Stomach (tissue), 9 donors: Measurements from ENCODE around the gene PRKCQ. TPM values are rescaled to one million over a fixed set of nuclear protein-coding genes. Genes with fewer than 3 reads are reported as not detected.

Experiments
- DNase-seq, 2 donors: peaks; one replicate each; pipeline versions ENCODE4 v3.0.0 to v3.0.0-alpha.2; 2013 to 2019
- H3K27ac ChIP-seq, 5 donors: fragments of 200-600 bp in 4 of 5; sonication (generic) in 4 of 5; one replicate each; pipeline ENCODE4 v1.5.1; 2013 to 2019; ENCODE audit warnings: mild to moderate bottlenecking in 1 of 5, moderate library complexity in 1 of 5
- H3K27me3 ChIP-seq, 3 donors: fragments of 200-600 bp; sonication (generic); one replicate each; pipeline ENCODE4 v1.5.1; 2017 to 2019; ENCODE audit warnings: mixed run types in 1 of 3
- H3K36me3 ChIP-seq, 4 donors: fragments of 200-600 bp; sonication (generic); 1 replicate in 3 of 4; 2 replicates in 1 of 4; pipeline ENCODE4 v1.5.1; 2016 to 2019
- H3K4me1 ChIP-seq, 4 donors: fragments of 200-600 bp; sonication (generic); one replicate each; pipeline ENCODE4 v1.5.1; 2016 to 2019
- H3K4me3 ChIP-seq, 4 donors: fragments of 200-600 bp; sonication (generic) in 3 of 4; one replicate each; pipeline ENCODE4 v1.5.1; 2016 to 2019; ENCODE audit warnings: mild to moderate bottlenecking in 1 of 4
- H3K9me3 ChIP-seq, 4 donors: fragments of 200-600 bp; sonication (generic); one replicate each; pipeline ENCODE4 v1.5.1; 2016 to 2019
- EP300 ChIP-seq: sonication (generic); formaldehyde crosslinking; IDR thresholded peaks from one replicate; pipeline ENCODE4 v1.6.1; 2017; ENCODE audit warnings: antibody characterized with exemption
- POLR2A ChIP-seq, 4 donors: fragments of 450-650 bp; IDR thresholded peaks; one replicate each; pipeline ENCODE4 v1.6.1; 2016; ENCODE audit warnings: antibody characterized with exemption in 4 of 4, control low read depth in 2 of 4, mild to moderate bottlenecking in 1 of 4, moderate library complexity in 1 of 4
- POLR2AphosphoS5 ChIP-seq, 3 donors: sonication (generic); formaldehyde crosslinking; IDR thresholded peaks; one replicate each; pipeline ENCODE4 v1.6.1; 2016; ENCODE audit warnings: antibody characterized with exemption in 3 of 3
- WGBS, 5 donors: extraction: QIAGEN DNeasy Blood & Tissue Kit in 3 of 5; methylation state at CpG; one replicate each; pipeline versions ENCODE4 v1.1.5 to v1.1.7; 2013 to 2018; 5-methylcytosine and 5-hydroxymethylcytosine counted together
- intact Hi-C: fragments of 100-400 bp; cut with DNase I; formaldehyde crosslinking; loops from one replicate; pipeline ENCODE4 v1.15.1; 2023; ENCODE audit warnings: low total_unique reads
- polyA plus RNA-seq, 3 donors: library from polyadenylated mRNA; stranded (reverse); fragments of 200-250 nt; gene quantifications; one replicate each; pipeline ENCODE4 v1.2.3, GENCODE V29; 2013
- total RNA-seq, 5 donors: library from RNA; depleted of rRNA; stranded (reverse); fragments of >200 nt; gene quantifications; one replicate each; pipeline versions ENCODE4 v1.1.0 to v1.2.3, GENCODE V29; 2014 to 2016
- TF ChIP-seq, protein P1 (sequence below), 7 experiments: fragments of 450-650 bp in 4 of 7; fragments of 200-600 bp in 3 of 7; sonication (generic) in 3 of 7; IDR thresholded peaks; one replicate each; pipeline ENCODE4 v1.5.1; 2016 to 2019; ENCODE audit warnings: antibody characterized with exemption in 7 of 7, control low read depth in 2 of 7, mild to moderate bottlenecking in 1 of 7
- donor health status: healthy with polysubstance abuse.
- donor health status: Bipolar disorder and iron deficiency.
- donor health status: healthy.

The PRKCQ gene
- total and polyA plus RNA-seq, 8 donors, result 0.25 to 5.1 (median 0.63) TPM; not detected in 1

DNA sequence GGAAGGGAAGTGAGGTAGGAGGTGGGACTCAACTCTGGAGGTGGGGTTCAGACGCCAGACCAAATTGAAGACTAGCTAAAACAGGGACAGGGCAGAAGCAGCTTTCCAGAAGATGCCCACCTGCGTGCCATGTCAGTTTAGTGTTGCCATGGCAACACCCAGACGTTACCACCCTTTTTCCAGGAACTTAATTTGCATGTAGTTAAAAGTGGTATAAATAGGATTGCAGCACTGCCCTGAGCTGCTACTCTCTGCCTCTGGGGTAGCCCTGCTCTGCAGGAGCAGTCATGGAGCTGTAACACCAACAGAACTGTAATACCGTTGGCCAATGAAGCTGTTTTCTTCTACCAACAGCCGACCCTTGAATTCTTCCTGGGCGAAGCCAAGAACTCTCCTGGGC is 93.8 kb downstream of the PRKCQ start:
- H3K4me1 ChIP-seq, result no peaks in the 10 kb centered on the region
- WGBS, 5 donors, result 86 to 91% (median 88%) methylated on average over 6 of the region's 6 CpGs
- no peak overlapping the region for H3K4me3 ChIP-seq
- DNase-seq, result no peak
- H3K9me3 ChIP-seq, result no peaks in the 10 kb centered on the region
- no peaks in the 10 kb centered on the region for H3K36me3 ChIP-seq
- H3K27me3 ChIP-seq, result no peaks in the 10 kb centered on the region
- no peak for TF ChIP-seq EP300
- no peak for TF ChIP-seq POLR2AphosphoS5 (IDR thresholded peaks at IDR 0.05)
- TF ChIP-seq POLR2A (IDR thresholded peaks at IDR 0.05), result no peak
- TF ChIP-seq, protein P1, sequence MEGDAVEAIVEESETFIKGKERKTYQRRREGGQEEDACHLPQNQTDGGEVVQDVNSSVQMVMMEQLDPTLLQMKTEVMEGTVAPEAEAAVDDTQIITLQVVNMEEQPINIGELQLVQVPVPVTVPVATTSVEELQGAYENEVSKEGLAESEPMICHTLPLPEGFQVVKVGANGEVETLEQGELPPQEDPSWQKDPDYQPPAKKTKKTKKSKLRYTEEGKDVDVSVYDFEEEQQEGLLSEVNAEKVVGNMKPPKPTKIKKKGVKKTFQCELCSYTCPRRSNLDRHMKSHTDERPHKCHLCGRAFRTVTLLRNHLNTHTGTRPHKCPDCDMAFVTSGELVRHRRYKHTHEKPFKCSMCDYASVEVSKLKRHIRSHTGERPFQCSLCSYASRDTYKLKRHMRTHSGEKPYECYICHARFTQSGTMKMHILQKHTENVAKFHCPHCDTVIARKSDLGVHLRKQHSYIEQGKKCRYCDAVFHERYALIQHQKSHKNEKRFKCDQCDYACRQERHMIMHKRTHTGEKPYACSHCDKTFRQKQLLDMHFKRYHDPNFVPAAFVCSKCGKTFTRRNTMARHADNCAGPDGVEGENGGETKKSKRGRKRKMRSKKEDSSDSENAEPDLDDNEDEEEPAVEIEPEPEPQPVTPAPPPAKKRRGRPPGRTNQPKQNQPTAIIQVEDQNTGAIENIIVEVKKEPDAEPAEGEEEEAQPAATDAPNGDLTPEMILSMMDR (IDR thresholded peaks at IDR 0.05), result no peak
- H3K27ac ChIP-seq, result no peak overlapping the region
- intact Hi-C loops, result no loop called here

DNA sequence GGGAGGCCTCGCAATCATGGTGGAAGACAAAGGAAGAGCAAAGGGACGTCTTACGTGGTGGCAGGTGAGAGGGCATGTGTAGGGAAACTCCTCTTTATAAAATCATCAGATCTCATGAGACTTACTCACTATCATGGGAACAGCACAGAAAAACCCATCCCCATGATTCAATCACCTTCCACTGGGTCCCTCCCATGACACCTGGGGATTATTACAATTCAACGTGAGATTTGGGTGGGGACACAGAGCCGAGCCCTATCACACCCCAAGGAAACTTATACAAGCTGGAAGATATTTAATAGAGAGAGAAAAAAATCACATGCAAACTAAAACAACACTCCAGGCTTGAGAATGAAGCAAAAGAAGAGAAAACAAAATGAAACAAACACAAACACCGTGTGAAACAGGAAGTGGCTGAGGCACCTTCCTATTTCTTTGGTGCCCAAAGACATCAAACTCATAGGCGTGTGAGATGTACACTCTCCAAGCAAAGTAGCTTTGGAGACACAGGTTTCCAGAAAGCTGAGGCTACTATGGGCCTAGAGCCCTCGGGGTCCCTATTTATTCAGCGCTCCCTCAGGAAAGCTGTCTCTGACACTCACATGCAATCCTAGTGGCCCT is 97.2 kb downstream of the PRKCQ start:
- H3K4me1 ChIP-seq, result no peaks in the 10 kb centered on the region
- TF ChIP-seq POLR2A (IDR thresholded peaks at IDR 0.05) (no peak), EP300 (no peak), POLR2AphosphoS5 (IDR thresholded peaks at IDR 0.05) (no peak)
- TF ChIP-seq, protein P1 (IDR thresholded peaks at IDR 0.05), result no peak
- H3K36me3 ChIP-seq, result no peaks in the 10 kb centered on the region
- no peak for DNase-seq
- whole genome bisulfite sequencing, 5 donors, result 86 to 91% (median 91%) methylated on average over 9 of the region's 9 CpGs
- intact Hi-C loops, result no loop called here
- H3K27ac ChIP-seq, result no peak overlapping the region
- H3K27me3 ChIP-seq, result no peaks in the 10 kb centered on the region
- H3K4me3 ChIP-seq, result no peak overlapping the region
- H3K9me3 ChIP-seq, result no peaks in the 10 kb centered on the region

DNA sequence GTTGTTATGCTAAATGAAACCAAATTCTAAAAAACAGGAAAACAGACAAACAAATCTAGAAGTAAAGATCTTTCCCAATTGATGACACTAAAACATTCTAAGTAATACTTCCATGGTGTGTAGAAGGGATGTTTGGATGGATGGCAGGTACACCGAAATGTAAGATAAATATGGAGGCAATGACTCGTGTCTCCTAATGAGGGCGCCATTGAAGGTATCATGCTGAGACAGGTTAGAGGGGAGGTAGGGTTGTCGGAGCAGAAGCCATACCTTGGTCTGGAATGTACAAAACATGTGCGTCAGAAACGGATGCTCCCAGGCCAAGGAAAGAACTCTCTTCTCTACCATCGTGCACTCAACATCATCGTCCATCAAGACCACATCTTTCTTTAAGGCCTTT is 101.4 kb downstream of the PRKCQ start:
- no peaks in the 10 kb centered on the region for H3K27me3 ChIP-seq
- H3K9me3 ChIP-seq, result no peaks in the 10 kb centered on the region
- H3K4me3 ChIP-seq, result no peak overlapping the region
- no peaks in the 10 kb centered on the region for H3K4me1 ChIP-seq
- H3K27ac ChIP-seq, result no peak overlapping the region
- no peak for DNase-seq
- WGBS, 5 donors, result 90 to 98% (median 97%) methylated on average over 8 of the region's 8 CpGs
- intact Hi-C loops, result no loop called here
- H3K36me3 ChIP-seq, result no peaks in the 10 kb centered on the region
- no peak for TF ChIP-seq EP300
- no peak for TF ChIP-seq POLR2A (IDR thresholded peaks at IDR 0.05)
- TF ChIP-seq POLR2AphosphoS5 (IDR thresholded peaks at IDR 0.05), result no peak
- TF ChIP-seq, protein P1 (IDR thresholded peaks at IDR 0.05), result no peak

DNA sequence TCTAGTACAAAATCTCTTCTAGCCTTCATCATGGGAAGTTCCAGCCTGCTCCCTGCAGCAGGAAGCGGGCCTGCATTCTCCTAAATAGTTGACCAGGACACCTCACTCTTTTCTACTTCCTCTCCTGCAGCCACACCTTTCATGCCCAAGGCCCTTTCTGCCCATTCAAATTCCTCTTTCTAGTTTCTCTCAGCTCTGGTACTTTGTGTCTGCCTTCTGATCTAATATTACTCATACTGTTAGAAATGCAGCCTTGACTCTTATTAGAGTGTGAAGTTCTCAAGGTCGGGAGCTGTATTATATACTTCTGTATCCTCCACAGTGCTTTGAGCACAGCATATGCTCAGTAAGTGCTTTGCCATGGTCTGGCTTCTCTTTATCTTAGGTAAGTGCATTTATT is 103.1 kb downstream of the PRKCQ start:
- Histone ChIP-seq H3K36me3 (no peaks in the 10 kb centered on the region), H3K9me3 (no peaks in the 10 kb centered on the region), H3K4me1 (no peaks in the 10 kb centered on the region), H3K27ac (no peak overlapping the region), H3K4me3 (no peak overlapping the region), H3K27me3 (no peaks in the 10 kb centered on the region)
- TF ChIP-seq POLR2AphosphoS5 (IDR thresholded peaks at IDR 0.05), result no peak
- TF ChIP-seq POLR2A (IDR thresholded peaks at IDR 0.05), result no peak
- no peak for TF ChIP-seq EP300
- TF ChIP-seq, protein P1 (IDR thresholded peaks at IDR 0.05), result no peak
- DNase-seq, result no peak
- WGBS, 5 donors, result 84 to 94% (median 91%) methylated on average over 2 of the region's 2 CpGs
- intact Hi-C loops, result no loop called here
